Measurements from ENCODE around the gene CCNT1.

CCNT1 gene

GRCh38 chr12:48640854-48641253 lies 75.7 kb downstream of the CCNT1 start:
- DNase-seq (ENCODE audit: low read depth) = no peak

- no peak for DNase-seq (ENCODE audit: low read depth)
Observed at GRCh38 chr12:48640428-48640827, 76.1 kb downstream of the CCNT1 start.

Measured in ELR (cell line).